Caki2 (cell line): ENCODE measurements around the gene PCBD1. TPM values are rescaled to one million over a fixed set of nuclear protein-coding genes. Genes with fewer than 3 reads are reported as not detected.

Experiments used
- DNase-seq: peaks from one replicate; pipeline ENCODE4 v3.0.0-alpha.2; 2015; ENCODE audit warnings: low read depth
- in situ Hi-C: cut with HindIII; loops from 2 replicates; pipeline ENCODE4 v1.10.0; 2016; ENCODE audit warnings: low sequenced_read_pairs, low pct_unique_long_range_greater_than_20kb, mixed read lengths
- total RNA-seq: library from RNA; depleted of rRNA; stranded (reverse); fragments of >200 nt; shearing (Covaris generic); gene quantifications from 2 replicates; pipeline ENCODE4 v1.2.3, GENCODE V29; 2014; ENCODE audit warnings: low replicate concordance; rRNA removed

Gene PCBD1
- 219 and 223 TPM in 2 replicates for total RNA-seq

GRCh38 chr10:70887804-70888800, at the start of gene PCBD1:
Gene PCBD1 (minus strand): TSS chr10:70888565. CDS start chr10:70888533, 32 bp downstream.
- DNase-seq: peak; percentile 78
- in situ Hi-C loops: no loop called here

GRCh38 chr10:70937661-70938060, 49.3 kb upstream of the PCBD1 start:
- no peak for DNase-seq
- in situ Hi-C loops: no loop called here

- in situ Hi-C loops: no loop called here
- DNase-seq: no peak
These were observed 47.7 kb upstream of the PCBD1 start for GRCh38 chr10:70936111-70936510.

GRCh38 chr10:70935631-70936030, 47.3 kb upstream of the PCBD1 start:
- DNase-seq: no peak
- in situ Hi-C loops: no loop called here

GRCh38 chr10:70935125-70935625, 46.8 kb upstream of the PCBD1 start:
- in situ Hi-C loops: no loop called here
- DNase-seq: no peak

GRCh38 chr10:70934701-70935100, 46.3 kb upstream of the PCBD1 start:
- in situ Hi-C loops: no loop called here

GRCh38 chr10:70932392-70933196, 44.2 kb upstream of the PCBD1 start:
- no peak for DNase-seq
- in situ Hi-C loops: no loop called here

More at GRCh38 chr10:70934701-70935100, 46.3 kb upstream of the PCBD1 start:
- no peak for DNase-seq

- DNase-seq: peak; percentile 40
- in situ Hi-C loops: no loop called here
These were observed 42.9 kb upstream of the PCBD1 start for GRCh38 chr10:70931168-70931815.

GRCh38 chr10:70930263-70931000, 42.1 kb upstream of the PCBD1 start:
- in situ Hi-C loops: no loop called here
- DNase-seq: no peak

GRCh38 chr10:70928140-70928539, 39.8 kb upstream of the PCBD1 start:
- in situ Hi-C loops: no loop called here
- no peak for DNase-seq

- DNase-seq: no peak
- in situ Hi-C loops: no loop called here
These were observed 39.0 kb upstream of the PCBD1 start for GRCh38 chr10:70927189-70927943.

GRCh38 chr10:70926226-70927000, 38.0 kb upstream of the PCBD1 start:
- DNase-seq: no peak
- in situ Hi-C loops: no loop called here

- in situ Hi-C loops: no loop called here
- peak; percentile 26 for DNase-seq
These were observed 37.2 kb upstream of the PCBD1 start for GRCh38 chr10:70925377-70926225.

- no peak for DNase-seq
- in situ Hi-C loops: no loop called here
These were observed 35.3 kb upstream of the PCBD1 start for GRCh38 chr10:70923696-70924095.

GRCh38 chr10:70921285-70921684, 32.9 kb upstream of the PCBD1 start:
- in situ Hi-C loops: no loop called here
- DNase-seq: no peak
